GM10266 (cell line): ENCODE results near the gene GPD1L.

Source experiments
- DNase-seq: peaks from one replicate; pipeline ENCODE4 v3.0.0; 2012; ENCODE audit errors: extremely low spot score
- TF ChIP-seq, protein P1 (sequence below): IDR thresholded peaks from 2 replicates; pipeline ENCODE4 v1.5.1; 2012; ENCODE audit warnings: mild to moderate bottlenecking, low read depth; ENCODE audit not compliant: control insufficient read depth, insufficient read depth; ENCODE audit errors: missing control alignments

Gene GPD1L

GRCh38 chr3:32078085-32078634, 28.3 kb upstream of the GPD1L start:
- DNase-seq, result no peak
- TF ChIP-seq, protein P1, sequence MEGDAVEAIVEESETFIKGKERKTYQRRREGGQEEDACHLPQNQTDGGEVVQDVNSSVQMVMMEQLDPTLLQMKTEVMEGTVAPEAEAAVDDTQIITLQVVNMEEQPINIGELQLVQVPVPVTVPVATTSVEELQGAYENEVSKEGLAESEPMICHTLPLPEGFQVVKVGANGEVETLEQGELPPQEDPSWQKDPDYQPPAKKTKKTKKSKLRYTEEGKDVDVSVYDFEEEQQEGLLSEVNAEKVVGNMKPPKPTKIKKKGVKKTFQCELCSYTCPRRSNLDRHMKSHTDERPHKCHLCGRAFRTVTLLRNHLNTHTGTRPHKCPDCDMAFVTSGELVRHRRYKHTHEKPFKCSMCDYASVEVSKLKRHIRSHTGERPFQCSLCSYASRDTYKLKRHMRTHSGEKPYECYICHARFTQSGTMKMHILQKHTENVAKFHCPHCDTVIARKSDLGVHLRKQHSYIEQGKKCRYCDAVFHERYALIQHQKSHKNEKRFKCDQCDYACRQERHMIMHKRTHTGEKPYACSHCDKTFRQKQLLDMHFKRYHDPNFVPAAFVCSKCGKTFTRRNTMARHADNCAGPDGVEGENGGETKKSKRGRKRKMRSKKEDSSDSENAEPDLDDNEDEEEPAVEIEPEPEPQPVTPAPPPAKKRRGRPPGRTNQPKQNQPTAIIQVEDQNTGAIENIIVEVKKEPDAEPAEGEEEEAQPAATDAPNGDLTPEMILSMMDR, result no peak

DNA sequence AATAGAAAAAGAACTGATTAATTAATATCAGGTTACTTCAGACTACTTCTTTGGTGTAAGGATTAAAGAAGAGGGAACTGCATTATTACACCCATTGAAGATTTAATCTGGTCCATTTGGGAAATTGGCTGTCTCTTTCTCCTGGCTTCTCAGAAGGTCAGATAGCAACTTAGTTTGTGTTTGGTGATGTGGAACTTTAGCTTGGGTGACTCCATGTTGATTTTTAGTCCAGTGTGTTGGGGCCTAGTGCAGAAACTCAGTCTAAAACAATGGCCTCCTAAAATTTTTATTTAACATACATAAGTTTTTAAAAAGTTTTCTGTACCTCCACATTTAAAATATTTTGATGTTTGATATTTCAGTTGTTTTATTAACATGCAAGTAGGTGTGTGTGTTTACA, 27.6 kb upstream of the GPD1L start:
- TF ChIP-seq, protein P1, result no peak
- no peak for DNase-seq

DNA sequence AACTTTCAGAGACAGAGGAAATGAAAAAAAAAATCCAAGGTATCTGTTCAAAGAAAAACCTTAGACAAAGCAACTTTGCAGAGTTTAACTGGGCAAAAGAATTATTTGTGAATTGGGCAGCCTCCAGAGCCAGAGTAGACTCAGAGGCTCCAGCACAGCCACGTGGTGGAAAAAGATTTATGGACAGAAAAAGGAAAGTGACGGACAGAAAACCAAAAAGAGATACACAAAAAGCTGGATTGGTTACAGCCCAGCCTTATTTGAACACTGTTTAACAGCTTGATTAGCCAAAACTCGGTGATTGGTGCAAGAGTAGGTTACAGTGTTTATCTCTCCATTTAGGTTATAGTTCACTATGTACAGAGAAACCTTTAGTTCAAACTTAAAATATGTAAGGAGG, 23.7 kb upstream of the GPD1L start:
- no peak for DNase-seq
- TF ChIP-seq, protein P1, result no peak

DNA sequence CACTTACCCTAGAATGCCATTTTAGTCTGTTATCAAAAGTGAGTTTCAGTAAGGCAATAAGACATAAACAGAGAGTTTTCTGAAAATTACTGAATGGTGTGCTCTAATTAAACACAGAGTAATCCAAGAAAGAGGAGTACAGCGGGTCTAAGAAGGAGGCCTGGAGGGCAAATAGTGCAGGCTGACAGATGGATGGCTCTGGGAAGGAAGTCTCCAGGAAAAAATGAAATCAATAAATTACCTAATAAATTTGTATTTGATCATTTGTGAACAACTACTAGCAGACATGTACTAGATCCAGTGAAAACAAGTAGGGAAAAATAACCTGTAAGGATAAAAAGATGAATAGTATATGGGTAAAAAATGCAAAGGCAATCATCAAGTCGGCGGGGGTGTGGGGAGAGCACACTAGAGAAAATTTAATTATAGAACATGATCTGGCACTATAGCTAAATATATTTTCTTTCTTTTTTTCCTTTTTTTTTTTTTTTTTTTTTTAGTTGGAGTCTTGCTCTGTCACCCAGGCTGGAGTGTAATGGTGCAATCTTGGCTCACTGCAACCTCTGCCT, 22.6 kb upstream of the GPD1L start:
- TF ChIP-seq, protein P1, result no peak
- DNase-seq, result no peak

- no peak for DNase-seq
- TF ChIP-seq, protein P1, result no peak
Measured at GRCh38 chr3:32084870-32085269, 21.6 kb upstream of the GPD1L start.

GRCh38 chr3:32086464-32086863, 20.0 kb upstream of the GPD1L start:
- TF ChIP-seq, protein P1, result no peak
- no peak for DNase-seq

DNA sequence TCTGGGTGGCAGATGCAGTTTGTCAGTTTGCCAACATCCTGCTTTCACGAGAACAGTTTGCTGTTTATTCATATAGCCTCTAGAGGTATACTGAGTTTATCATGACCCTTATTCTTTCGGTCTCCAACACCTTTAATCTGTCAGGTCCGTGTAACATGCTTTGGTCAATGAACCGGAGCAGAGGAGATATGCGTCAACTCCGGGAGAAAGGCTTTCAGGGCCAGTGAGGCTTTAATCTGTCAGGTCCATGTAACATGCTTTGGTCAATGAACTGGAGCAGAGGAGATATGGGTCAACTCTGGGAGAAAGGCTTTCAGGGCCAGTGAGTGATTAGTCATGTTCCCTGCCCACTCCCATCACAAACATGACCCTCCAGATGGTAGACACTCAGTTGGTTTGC, 16.9 kb upstream of the GPD1L start:
- TF ChIP-seq, protein P1, result no peak
- no peak for DNase-seq
